Neural cell (in vitro differentiated cells): ENCODE data around the gene HERPUD1. TPM values are rescaled to one million over a fixed set of nuclear protein-coding genes. Genes with fewer than 3 reads are reported as not detected.

Experiments
- H2AFZ ChIP-seq: fragments of 200-600, 300-800 bp; sonication (generic), shearing (Covaris generic); 2 replicates; pipeline ENCODE4 v1.6.0; 2014; ENCODE audit warnings: low read depth, mild to moderate bottlenecking, antibody characterized with exemption, low read length, moderate library complexity
- H3F3A ChIP-seq: fragments of 200-600 bp; shearing (Covaris generic); 2 replicates; pipeline ENCODE4 v1.6.1; 2016; ENCODE audit warnings: mild to moderate bottlenecking, moderate library complexity, mixed read lengths, antibody characterized with exemption, low read length; ENCODE audit not compliant: insufficient read depth, poor library complexity, severe bottlenecking
- H3K27ac ChIP-seq: fragments of 200-600, 300-800 bp; sonication (generic), shearing (Covaris generic); 2 replicates; pipeline ENCODE4 v1.5.1; 2014; ENCODE audit warnings: mild to moderate bottlenecking, low read length, moderate library complexity
- H3K27me3 ChIP-seq: fragments of 300-800, 200-600 bp; sonication (generic), shearing (Covaris generic); 2 replicates; pipeline ENCODE4 v1.6.0; 2014; ENCODE audit warnings: mild to moderate bottlenecking, low read depth, low read length, moderate library complexity; ENCODE audit not compliant: insufficient read depth
- H3K36me3 ChIP-seq: fragments of 300-800, 200-600 bp; sonication (generic), shearing (Covaris generic); 2 replicates; pipeline ENCODE4 v1.5.1; 2014; ENCODE audit warnings: mild to moderate bottlenecking, antibody characterized with exemption, low read length, moderate library complexity; ENCODE audit not compliant: insufficient read depth
- H3K4me2 ChIP-seq: fragments of 300-800, 200-600 bp; sonication (generic), shearing (Covaris generic); 2 replicates; pipeline ENCODE4 v1.6.0; 2014; ENCODE audit warnings: mild to moderate bottlenecking, low read length
- H3K4me3 ChIP-seq: fragments of 300-800, 200-600 bp; sonication (generic), shearing (Covaris generic); 2 replicates; pipeline ENCODE4 v1.5.1; 2014; ENCODE audit warnings: mild to moderate bottlenecking, low read length, moderate library complexity
- H3K79me2 ChIP-seq: fragments of 200-600 bp; shearing (Covaris generic); replicated peaks from 2 replicates; pipeline ENCODE4 v1.6.0; 2014; ENCODE audit warnings: mild to moderate bottlenecking, low read length, moderate library complexity; ENCODE audit not compliant: insufficient read depth
- H3K9ac ChIP-seq: fragments of 300-800, 200-600 bp; sonication (generic), shearing (Covaris generic); 2 replicates; pipeline ENCODE4 v1.6.1; 2016; ENCODE audit warnings: mild to moderate bottlenecking, low read length, mixed read lengths
- H3K9me2 ChIP-seq: fragments of 200-600 bp; shearing (Covaris generic); 2 replicates; pipeline ENCODE4 v1.6.1; 2016; ENCODE audit warnings: mild to moderate bottlenecking, low read length, mixed read lengths; ENCODE audit not compliant: insufficient read depth
- H3K9me3 ChIP-seq: fragments of 200-600, 300-800 bp; sonication (generic), shearing (Covaris generic); 2 replicates; pipeline ENCODE4 v1.6.1; 2016; ENCODE audit warnings: mild to moderate bottlenecking, mixed run types, low read length, moderate library complexity, mixed read lengths
- H4K20me1 ChIP-seq: fragments of 200-600 bp; shearing (Covaris generic); 2 replicates; pipeline ENCODE4 v1.6.1; 2016; ENCODE audit warnings: mild to moderate bottlenecking, mixed run types; ENCODE audit not compliant: insufficient read depth
- EP300 ChIP-seq: fragments of 450-650 bp; conservative IDR thresholded peaks from 2 replicates; pipeline ENCODE4 v1.6.1; 2014; ENCODE audit warnings: antibody characterized with exemption, mild to moderate bottlenecking, moderate library complexity; ENCODE audit not compliant: poor library complexity, severe bottlenecking
- EZH2 ChIP-seq: fragments of 200-600, 300-800 bp; shearing (Covaris generic), sonication (generic); IDR thresholded peaks from 2 replicates; pipeline ENCODE4 v1.6.1; 2014; ENCODE audit warnings: antibody characterized with exemption, low read length, borderline replicate concordance, mild to moderate bottlenecking; ENCODE audit not compliant: insufficient read depth, poor library complexity, severe bottlenecking
- MXI1 ChIP-seq: fragments of 450-650 bp; conservative IDR thresholded peaks from 2 replicates; pipeline ENCODE4 v1.6.1; 2014; ENCODE audit warnings: antibody characterized with exemption, mild to moderate bottlenecking; ENCODE audit not compliant: poor library complexity, severe bottlenecking
- POLR2AphosphoS5 ChIP-seq: IDR thresholded peaks from 2 replicates; pipeline ENCODE4 v1.6.1; 2012
- RAD21 ChIP-seq: fragments of 450-650 bp; conservative IDR thresholded peaks from 2 replicates; pipeline ENCODE4 v1.6.1; 2014; ENCODE audit warnings: antibody characterized with exemption, mild to moderate bottlenecking, moderate library complexity
- SMC3 ChIP-seq: fragments of 450-650 bp; conservative IDR thresholded peaks from 2 replicates; pipeline ENCODE4 v1.6.1; 2014; ENCODE audit warnings: antibody characterized with exemption, mild to moderate bottlenecking, moderate library complexity; ENCODE audit not compliant: poor library complexity
- TAF1 ChIP-seq: IDR thresholded peaks from 2 replicates; pipeline ENCODE4 v1.6.1; 2012; ENCODE audit warnings: low read depth
- polyA plus RNA-seq: library from polyadenylated mRNA; depleted of rRNA; stranded (reverse); fragments of >200 nt; gene quantifications from 2 replicates; pipeline ENCODE4 v1.2.3, GENCODE V29; 2014
- TF ChIP-seq, protein P1 (sequence below): fragments of 450-650 bp; IDR thresholded peaks from 2 replicates; pipeline ENCODE4 v1.5.1; 2014; ENCODE audit warnings: antibody characterized with exemption, mild to moderate bottlenecking, moderate library complexity; ENCODE audit not compliant: poor library complexity, severe bottlenecking
- TF ChIP-seq, protein P2 (sequence below): IDR thresholded peaks from 2 replicates; pipeline ENCODE4 v1.6.1; 2012; ENCODE audit warnings: borderline replicate concordance

HERPUD1 gene
- polyA plus RNA-seq, 1 donor from 2014 or later: 76.0 TPM

- no peak overlapping the region for H3K9ac ChIP-seq
- H3K9me2 ChIP-seq: no peaks in the 10 kb centered on the region
- H3K4me3 ChIP-seq: no peak overlapping the region
- TF ChIP-seq MXI1 (no peak), RAD21 (no peak), SMC3 (no peak), TAF1 (no peak), EP300 (no peak), POLR2AphosphoS5 (no peak), EZH2 (no peak)
- TF ChIP-seq, protein P1, sequence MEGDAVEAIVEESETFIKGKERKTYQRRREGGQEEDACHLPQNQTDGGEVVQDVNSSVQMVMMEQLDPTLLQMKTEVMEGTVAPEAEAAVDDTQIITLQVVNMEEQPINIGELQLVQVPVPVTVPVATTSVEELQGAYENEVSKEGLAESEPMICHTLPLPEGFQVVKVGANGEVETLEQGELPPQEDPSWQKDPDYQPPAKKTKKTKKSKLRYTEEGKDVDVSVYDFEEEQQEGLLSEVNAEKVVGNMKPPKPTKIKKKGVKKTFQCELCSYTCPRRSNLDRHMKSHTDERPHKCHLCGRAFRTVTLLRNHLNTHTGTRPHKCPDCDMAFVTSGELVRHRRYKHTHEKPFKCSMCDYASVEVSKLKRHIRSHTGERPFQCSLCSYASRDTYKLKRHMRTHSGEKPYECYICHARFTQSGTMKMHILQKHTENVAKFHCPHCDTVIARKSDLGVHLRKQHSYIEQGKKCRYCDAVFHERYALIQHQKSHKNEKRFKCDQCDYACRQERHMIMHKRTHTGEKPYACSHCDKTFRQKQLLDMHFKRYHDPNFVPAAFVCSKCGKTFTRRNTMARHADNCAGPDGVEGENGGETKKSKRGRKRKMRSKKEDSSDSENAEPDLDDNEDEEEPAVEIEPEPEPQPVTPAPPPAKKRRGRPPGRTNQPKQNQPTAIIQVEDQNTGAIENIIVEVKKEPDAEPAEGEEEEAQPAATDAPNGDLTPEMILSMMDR: no peak
- TF ChIP-seq, protein P2, sequence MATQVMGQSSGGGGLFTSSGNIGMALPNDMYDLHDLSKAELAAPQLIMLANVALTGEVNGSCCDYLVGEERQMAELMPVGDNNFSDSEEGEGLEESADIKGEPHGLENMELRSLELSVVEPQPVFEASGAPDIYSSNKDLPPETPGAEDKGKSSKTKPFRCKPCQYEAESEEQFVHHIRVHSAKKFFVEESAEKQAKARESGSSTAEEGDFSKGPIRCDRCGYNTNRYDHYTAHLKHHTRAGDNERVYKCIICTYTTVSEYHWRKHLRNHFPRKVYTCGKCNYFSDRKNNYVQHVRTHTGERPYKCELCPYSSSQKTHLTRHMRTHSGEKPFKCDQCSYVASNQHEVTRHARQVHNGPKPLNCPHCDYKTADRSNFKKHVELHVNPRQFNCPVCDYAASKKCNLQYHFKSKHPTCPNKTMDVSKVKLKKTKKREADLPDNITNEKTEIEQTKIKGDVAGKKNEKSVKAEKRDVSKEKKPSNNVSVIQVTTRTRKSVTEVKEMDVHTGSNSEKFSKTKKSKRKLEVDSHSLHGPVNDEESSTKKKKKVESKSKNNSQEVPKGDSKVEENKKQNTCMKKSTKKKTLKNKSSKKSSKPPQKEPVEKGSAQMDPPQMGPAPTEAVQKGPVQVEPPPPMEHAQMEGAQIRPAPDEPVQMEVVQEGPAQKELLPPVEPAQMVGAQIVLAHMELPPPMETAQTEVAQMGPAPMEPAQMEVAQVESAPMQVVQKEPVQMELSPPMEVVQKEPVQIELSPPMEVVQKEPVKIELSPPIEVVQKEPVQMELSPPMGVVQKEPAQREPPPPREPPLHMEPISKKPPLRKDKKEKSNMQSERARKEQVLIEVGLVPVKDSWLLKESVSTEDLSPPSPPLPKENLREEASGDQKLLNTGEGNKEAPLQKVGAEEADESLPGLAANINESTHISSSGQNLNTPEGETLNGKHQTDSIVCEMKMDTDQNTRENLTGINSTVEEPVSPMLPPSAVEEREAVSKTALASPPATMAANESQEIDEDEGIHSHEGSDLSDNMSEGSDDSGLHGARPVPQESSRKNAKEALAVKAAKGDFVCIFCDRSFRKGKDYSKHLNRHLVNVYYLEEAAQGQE: no peak
- H3K9me3 ChIP-seq: no peaks in the 10 kb centered on the region
- H3K27me3 ChIP-seq: no peaks in the 10 kb centered on the region
- no peaks in the 10 kb centered on the region for H3F3A ChIP-seq
- no peak overlapping the region for H3K4me2 ChIP-seq
- H3K36me3 ChIP-seq: no peaks in the 10 kb centered on the region
- H3K27ac ChIP-seq: no peak overlapping the region
- no peaks in the 10 kb centered on the region for H3K79me2 ChIP-seq
- H2AFZ ChIP-seq: no peak overlapping the region
- H4K20me1 ChIP-seq: no peaks in the 10 kb centered on the region
Observed at GRCh38 chr16:56914896-56915295, 17.0 kb upstream of the HERPUD1 start.

DNA sequence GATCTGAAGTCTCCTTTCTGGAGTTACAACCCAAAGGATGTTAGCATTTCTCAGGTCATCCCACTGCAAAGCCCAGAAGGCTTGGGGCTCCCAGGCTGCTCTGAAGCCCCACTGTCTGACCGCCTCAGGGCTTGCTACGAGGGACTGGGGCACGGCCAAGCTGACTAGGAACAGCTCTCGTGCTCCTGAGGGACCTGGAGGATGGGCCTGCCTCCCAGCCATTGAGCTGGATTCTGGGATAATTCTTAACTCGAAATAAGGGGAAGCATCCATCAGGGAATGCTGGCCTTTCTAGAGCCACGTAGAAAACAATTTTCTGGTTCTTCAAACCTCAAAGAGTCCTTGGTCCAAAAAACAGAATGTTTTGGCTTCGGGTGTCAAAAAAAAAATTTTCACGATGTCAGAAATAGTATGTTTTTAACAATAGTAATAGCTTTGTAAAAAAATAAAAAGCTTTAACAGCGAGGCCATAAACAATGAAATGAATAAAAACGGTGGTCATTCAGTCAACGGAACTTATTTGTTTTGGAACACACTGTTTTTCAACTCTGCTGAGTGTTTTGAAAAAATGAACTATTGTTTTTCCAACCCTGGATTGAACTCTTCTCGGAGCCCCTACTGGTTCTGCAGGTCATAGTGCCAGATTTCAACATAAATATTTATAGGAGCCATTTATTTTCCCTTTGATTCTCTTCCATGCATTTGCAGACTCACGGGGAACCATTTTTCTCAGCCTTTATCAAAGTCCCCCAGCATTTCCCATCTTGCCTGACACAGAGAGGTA is 16.4 kb upstream of the HERPUD1 start:
- H3K4me3 ChIP-seq: no peak overlapping the region
- H3K79me2 ChIP-seq: no peaks in the 10 kb centered on the region
- no peaks in the 10 kb centered on the region for H3K27me3 ChIP-seq
- no peak overlapping the region for H3K27ac ChIP-seq
- no peaks in the 10 kb centered on the region for H3K9me2 ChIP-seq
- no peaks in the 10 kb centered on the region for H3K9me3 ChIP-seq
- no peak overlapping the region for H3K9ac ChIP-seq
- TF ChIP-seq, protein P1: no peak
- no peak for TF ChIP-seq TAF1
- no peak overlapping the region for H2AFZ ChIP-seq
- H3F3A ChIP-seq: no peaks in the 10 kb centered on the region
- no peaks in the 10 kb centered on the region for H3K36me3 ChIP-seq
- no peaks in the 10 kb centered on the region for H4K20me1 ChIP-seq
- H3K4me2 ChIP-seq: no peak overlapping the region
